ENCODE results near the gene KLHDC8A.

The KLHDC8A gene

GRCh38 chr1:205304695-205305070 is 52.0 kb downstream of the KLHDC8A start:
- no peak overlapping the region for H3K4me3 ChIP-seq (ENCODE audit: control insufficient read depth, low read depth, low read length)

GRCh38 chr1:205304046-205304694 is 52.6 kb downstream of the KLHDC8A start:
- no peak for DNase-seq (ENCODE audit: low read depth)
- TF ChIP-seq CTCF (conservative IDR thresholded peaks at IDR 0.05; ENCODE audit: control insufficient read depth, insufficient read depth, low read depth, low read length): no peak
- no peak overlapping the region for H3K4me3 ChIP-seq (ENCODE audit: control insufficient read depth, low read depth, low read length)

More at GRCh38 chr1:205304695-205305070, 52.0 kb downstream of the KLHDC8A start:
- DNase-seq (ENCODE audit: low read depth): no peak
- TF ChIP-seq CTCF (conservative IDR thresholded peaks at IDR 0.05; ENCODE audit: control insufficient read depth, insufficient read depth, low read depth, low read length): no peak

GRCh38 chr1:205303247-205303888 is 53.4 kb downstream of the KLHDC8A start:
- H3K4me3 ChIP-seq (ENCODE audit: control insufficient read depth, low read depth, low read length): no peak overlapping the region
- TF ChIP-seq CTCF (conservative IDR thresholded peaks at IDR 0.05; ENCODE audit: control insufficient read depth, insufficient read depth, low read depth, low read length): no peak
- DNase-seq (ENCODE audit: low read depth): no peak

DNA sequence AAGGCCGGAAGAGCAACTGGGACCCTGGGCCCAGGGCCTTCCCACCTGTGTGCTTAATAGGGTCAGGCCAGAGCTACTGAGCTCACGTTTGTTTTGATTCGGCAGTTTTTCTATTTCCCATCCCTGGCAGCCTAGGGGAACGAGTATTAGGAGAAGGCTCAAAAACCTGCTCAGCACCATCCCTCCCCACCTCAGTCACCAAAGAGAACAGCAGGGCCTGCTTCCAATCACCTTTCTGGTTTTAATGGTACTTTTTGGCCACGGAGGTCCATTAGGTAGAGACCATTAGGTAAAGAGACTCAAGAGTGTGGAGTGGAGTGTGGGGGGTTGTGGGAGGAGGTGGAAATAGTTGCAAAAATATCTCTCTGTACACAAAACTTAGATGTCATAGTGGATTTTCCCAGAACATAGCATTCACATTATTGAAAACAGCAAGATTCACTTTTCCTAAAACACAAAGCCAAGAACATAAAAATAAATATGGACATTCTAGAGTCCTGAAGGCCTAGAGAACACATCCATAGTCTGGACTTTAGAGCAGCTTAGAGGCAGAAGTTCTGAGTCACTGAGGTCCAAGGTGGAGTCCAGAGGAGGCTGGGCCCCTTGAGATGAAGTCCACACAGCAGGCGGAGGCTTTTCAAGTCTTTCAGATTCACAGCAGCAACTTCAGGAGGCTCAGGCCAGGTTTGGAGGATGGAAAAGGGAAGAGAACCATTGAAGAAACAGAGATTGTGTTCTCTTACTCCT is 54.7 kb downstream of the KLHDC8A start:
- no peak overlapping the region for H3K4me3 ChIP-seq (ENCODE audit: control insufficient read depth, low read depth, low read length)

DNA sequence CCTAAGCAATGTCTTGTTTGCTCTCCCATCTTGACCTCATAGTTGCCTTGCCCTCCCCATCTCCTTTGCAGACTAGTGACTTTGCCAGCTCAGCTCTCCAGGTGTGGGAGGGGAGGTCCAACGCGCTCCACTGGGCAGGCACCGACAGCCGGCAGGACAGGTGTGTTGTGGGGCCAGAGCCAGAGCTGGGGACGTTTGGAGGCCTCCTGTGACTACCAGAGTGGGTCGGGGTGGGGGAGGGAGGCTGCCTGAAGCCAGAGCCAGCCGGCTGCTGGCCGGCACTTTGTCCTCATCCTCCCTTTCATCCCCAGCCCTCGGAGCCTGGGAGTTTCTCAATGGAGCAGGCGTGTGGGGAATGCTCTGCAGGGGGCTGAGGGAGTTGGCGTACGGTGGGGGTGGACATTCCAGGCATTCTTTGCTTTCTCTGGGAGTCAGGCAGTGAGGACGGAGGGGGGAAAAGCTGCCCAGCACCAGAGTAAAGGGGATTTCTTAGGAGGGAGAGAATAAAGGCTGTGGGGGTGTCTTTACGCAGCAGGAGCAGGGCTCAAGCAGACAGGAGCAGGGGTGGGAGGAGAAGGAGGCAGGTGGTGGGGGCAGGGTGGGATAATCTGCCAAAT is 55.4 kb downstream of the KLHDC8A start:
- DNase-seq (ENCODE audit: low read depth): peak; percentile 83
- no peak for TF ChIP-seq CTCF (conservative IDR thresholded peaks at IDR 0.05; ENCODE audit: control insufficient read depth, insufficient read depth, low read depth, low read length)

More for the DNA sequence above, 54.7 kb downstream of the KLHDC8A start:
- DNase-seq (ENCODE audit: low read depth): peak; percentile 37
- no peak for TF ChIP-seq CTCF (conservative IDR thresholded peaks at IDR 0.05; ENCODE audit: control insufficient read depth, insufficient read depth, low read depth, low read length)

GRCh38 chr1:205300149-205300548 is 56.6 kb downstream of the KLHDC8A start:
- TF ChIP-seq CTCF (conservative IDR thresholded peaks at IDR 0.05; ENCODE audit: control insufficient read depth, insufficient read depth, low read depth, low read length): no peak
- no peak for DNase-seq (ENCODE audit: low read depth)

More for the DNA sequence above, 55.4 kb downstream of the KLHDC8A start:
- H3K4me3 ChIP-seq (ENCODE audit: control insufficient read depth, low read depth, low read length): no peak overlapping the region

More at GRCh38 chr1:205300149-205300548, 56.6 kb downstream of the KLHDC8A start:
- H3K4me3 ChIP-seq (ENCODE audit: control insufficient read depth, low read depth, low read length): no peak overlapping the region
